ENCODE data around the gene COPS6.

DNA sequence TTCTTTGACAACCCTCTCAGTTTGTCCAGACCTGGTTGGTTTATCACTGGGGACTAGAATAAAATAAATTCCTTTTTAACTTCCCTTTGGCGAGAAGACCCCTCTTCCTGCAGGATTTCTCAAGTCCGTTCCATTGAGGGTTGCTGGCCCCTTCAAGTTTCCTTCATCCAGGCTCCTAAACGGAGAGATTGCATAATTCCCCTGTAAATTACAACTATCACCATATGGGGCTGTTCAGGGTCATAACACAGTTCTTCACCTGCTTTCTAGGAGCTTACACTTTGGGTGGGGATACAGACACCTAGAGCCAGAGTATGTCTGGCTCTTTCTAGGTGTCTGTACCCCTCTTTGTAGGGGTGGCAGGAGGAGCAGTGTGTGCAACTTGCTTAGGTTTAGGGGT lies 3.3 kb upstream of the COPS6 start:
- TF ChIP-seq, protein P1, sequence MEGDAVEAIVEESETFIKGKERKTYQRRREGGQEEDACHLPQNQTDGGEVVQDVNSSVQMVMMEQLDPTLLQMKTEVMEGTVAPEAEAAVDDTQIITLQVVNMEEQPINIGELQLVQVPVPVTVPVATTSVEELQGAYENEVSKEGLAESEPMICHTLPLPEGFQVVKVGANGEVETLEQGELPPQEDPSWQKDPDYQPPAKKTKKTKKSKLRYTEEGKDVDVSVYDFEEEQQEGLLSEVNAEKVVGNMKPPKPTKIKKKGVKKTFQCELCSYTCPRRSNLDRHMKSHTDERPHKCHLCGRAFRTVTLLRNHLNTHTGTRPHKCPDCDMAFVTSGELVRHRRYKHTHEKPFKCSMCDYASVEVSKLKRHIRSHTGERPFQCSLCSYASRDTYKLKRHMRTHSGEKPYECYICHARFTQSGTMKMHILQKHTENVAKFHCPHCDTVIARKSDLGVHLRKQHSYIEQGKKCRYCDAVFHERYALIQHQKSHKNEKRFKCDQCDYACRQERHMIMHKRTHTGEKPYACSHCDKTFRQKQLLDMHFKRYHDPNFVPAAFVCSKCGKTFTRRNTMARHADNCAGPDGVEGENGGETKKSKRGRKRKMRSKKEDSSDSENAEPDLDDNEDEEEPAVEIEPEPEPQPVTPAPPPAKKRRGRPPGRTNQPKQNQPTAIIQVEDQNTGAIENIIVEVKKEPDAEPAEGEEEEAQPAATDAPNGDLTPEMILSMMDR (conservative IDR thresholded peaks at IDR 0.05; ENCODE audit: low read depth, low read length) = no peak
- TF ChIP-seq, protein P2, sequence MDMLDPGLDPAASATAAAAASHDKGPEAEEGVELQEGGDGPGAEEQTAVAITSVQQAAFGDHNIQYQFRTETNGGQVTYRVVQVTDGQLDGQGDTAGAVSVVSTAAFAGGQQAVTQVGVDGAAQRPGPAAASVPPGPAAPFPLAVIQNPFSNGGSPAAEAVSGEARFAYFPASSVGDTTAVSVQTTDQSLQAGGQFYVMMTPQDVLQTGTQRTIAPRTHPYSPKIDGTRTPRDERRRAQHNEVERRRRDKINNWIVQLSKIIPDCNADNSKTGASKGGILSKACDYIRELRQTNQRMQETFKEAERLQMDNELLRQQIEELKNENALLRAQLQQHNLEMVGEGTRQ (IDR thresholded peaks at IDR 0.05; ENCODE audit: low read depth, low read length) = no peak
- no peak for TF ChIP-seq RAD21 (IDR thresholded peaks at IDR 0.05; ENCODE audit: low read length)
- no peak for TF ChIP-seq POLR2A (IDR thresholded peaks at IDR 0.05; ENCODE audit: low read depth, low read length)
- TF ChIP-seq, protein P3, sequence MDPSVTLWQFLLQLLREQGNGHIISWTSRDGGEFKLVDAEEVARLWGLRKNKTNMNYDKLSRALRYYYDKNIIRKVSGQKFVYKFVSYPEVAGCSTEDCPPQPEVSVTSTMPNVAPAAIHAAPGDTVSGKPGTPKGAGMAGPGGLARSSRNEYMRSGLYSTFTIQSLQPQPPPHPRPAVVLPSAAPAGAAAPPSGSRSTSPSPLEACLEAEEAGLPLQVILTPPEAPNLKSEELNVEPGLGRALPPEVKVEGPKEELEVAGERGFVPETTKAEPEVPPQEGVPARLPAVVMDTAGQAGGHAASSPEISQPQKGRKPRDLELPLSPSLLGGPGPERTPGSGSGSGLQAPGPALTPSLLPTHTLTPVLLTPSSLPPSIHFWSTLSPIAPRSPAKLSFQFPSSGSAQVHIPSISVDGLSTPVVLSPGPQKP (IDR thresholded peaks at IDR 0.05; ENCODE audit: borderline replicate concordance, low read depth, low read length) = no peak
- TF ChIP-seq FOS (IDR thresholded peaks at IDR 0.05; ENCODE audit: low read depth, low read length) = no peak
- TF ChIP-seq RCOR1 (IDR thresholded peaks at IDR 0.05; ENCODE audit: insufficient replicate concordance, low read length) = no peak
- TF ChIP-seq RFX5 (IDR thresholded peaks at IDR 0.05; ENCODE audit: low read depth, low read length) = no peak
